Lower lobe of right lung (tissue), 2 donors: Measurements from ENCODE around the gene PET100. TPM values are rescaled to one million over a fixed set of nuclear protein-coding genes. Genes with fewer than 3 reads are reported as not detected.

Experiments
- ATAC-seq, 2 donors: fragments of 200-7000 bp; cut with Tn5 transposase; one replicate each; pipeline ENCODE4 v1.9.1; 2020 to 2022; ENCODE audit warnings: mild to moderate bottlenecking in 2 of 2, moderate library complexity in 2 of 2
- DNase-seq: peaks from one replicate; pipeline ENCODE4 v3.0.0-alpha.2; 2020
- H3K27ac ChIP-seq: fragments of 200-600 bp; one replicate; pipeline ENCODE4 v1.8.0; 2022
- H3K27me3 ChIP-seq: fragments of 200-600 bp; one replicate; pipeline ENCODE4 v1.8.0; 2022; ENCODE audit warnings: low read depth
- H3K36me3 ChIP-seq: fragments of 200-600 bp; one replicate; pipeline ENCODE4 v1.8.0; 2022; ENCODE audit warnings: mild to moderate bottlenecking
- H3K4me1 ChIP-seq: fragments of 200-600 bp; one replicate; pipeline ENCODE4 v1.8.0; 2022
- H3K4me3 ChIP-seq: fragments of 200-600 bp; one replicate; pipeline ENCODE4 v1.8.0; 2022; ENCODE audit warnings: mild to moderate bottlenecking
- H3K9me3 ChIP-seq: fragments of 200-600 bp; one replicate; pipeline ENCODE4 v1.8.0; 2022
- intact Hi-C: fragments of 100-400 bp; cut with DNase I; formaldehyde crosslinking; loops from one replicate; pipeline ENCODE4 v1.11.0; 2022
- total RNA-seq: library from RNA; stranded (reverse); fragmentation: NEBNext Ultra II Directional; extraction: Animal tissue kit (Norgen Biotek cat#: 25700); gene quantifications from one replicate; pipeline ENCODE4 v1.2.1, GENCODE V29; 2021
- TF ChIP-seq, protein P1 (sequence below): fragments of 200-600 bp; IDR thresholded peaks from one replicate; pipeline ENCODE4 v1.8.0; 2022; ENCODE audit warnings: antibody characterized with exemption, mild to moderate bottlenecking
- donor health status: DM: no; HTN: yes; CAD: no; lungs with severe emphysema.

PET100 gene
- total RNA-seq, 1 donor from 2014 or later, result 82.6 TPM

DNA sequence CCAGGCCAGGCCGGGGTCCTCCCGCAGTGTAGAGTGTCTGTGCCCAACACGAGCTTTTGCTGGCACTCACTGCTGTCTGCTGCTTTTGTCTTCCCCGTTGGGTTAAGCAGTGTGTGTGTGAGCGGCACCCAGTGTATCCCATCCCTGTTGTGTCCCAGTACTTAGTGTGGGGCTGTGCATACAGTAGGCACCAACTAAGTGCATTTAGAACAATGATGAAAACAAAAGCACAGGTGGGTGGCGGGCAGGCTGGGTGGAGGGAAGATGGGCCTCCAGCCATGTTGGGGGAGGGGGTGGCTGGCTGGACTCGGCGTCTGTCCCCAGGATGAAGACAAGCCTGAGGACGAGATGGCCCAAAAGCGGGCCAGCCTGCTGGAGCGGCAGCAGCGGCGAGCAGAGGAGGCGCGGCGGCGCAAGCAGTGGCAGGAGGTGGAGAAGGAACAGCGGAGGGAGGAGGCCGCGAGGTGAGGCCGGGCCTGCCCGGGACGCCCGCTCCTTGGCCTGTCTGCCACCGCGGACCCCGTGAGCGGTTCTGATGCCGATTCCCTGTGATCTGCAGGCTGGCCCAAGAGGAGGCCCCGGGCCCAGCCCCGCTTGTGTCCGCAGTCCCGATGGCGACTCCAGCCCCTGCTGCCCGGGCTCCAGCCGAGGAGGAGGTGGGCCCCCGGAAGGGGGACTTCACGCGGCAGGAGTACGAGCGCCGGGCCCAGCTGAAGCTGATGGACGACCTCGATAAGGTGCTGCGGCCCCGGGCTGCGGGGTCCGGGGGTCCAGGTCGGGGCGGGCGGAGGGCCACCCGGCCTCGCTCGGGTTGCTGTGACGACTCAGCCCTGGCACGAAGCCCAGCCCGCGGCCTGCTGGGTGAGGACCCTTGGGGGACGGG, 14.5 kb upstream of the PET100 start:
- Histone ChIP-seq H3K27ac (no peak overlapping the region), H3K4me3 (no peak overlapping the region), H3K4me1 (peaks cover 19% of the 10 kb centered on the region), H3K36me3 (peaks cover 44% of the 10 kb centered on the region), H3K9me3 (no peaks in the 10 kb centered on the region), H3K27me3 (no peaks in the 10 kb centered on the region)
- intact Hi-C loops, result no loop called here
- no peak for ATAC-seq
- no peak for DNase-seq
- TF ChIP-seq, protein P1, sequence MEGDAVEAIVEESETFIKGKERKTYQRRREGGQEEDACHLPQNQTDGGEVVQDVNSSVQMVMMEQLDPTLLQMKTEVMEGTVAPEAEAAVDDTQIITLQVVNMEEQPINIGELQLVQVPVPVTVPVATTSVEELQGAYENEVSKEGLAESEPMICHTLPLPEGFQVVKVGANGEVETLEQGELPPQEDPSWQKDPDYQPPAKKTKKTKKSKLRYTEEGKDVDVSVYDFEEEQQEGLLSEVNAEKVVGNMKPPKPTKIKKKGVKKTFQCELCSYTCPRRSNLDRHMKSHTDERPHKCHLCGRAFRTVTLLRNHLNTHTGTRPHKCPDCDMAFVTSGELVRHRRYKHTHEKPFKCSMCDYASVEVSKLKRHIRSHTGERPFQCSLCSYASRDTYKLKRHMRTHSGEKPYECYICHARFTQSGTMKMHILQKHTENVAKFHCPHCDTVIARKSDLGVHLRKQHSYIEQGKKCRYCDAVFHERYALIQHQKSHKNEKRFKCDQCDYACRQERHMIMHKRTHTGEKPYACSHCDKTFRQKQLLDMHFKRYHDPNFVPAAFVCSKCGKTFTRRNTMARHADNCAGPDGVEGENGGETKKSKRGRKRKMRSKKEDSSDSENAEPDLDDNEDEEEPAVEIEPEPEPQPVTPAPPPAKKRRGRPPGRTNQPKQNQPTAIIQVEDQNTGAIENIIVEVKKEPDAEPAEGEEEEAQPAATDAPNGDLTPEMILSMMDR, result no peak

DNA sequence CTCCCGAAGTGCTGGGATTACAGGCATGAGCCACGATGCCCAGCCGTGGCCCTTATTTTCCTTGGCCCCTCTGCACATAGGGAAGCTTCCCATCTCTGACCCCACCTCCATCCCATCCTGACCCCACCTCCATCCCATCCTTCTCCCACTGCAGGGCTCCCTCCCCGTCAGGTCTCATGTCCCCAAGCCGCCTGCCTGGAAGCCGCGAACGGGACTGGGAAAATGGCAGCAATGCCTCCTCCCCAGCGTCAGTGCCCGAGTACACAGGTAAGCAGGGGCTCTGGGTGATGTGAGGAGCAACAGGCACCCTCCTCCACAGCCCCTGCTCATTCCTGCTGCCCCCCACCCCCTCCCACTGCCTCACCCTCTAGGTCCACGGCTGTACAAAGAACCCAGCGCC, 12.4 kb upstream of the PET100 start:
- no peak overlapping the region for H3K4me3 ChIP-seq
- no peaks in the 10 kb centered on the region for H3K27me3 ChIP-seq
- H3K36me3 ChIP-seq, result peaks cover 50% of the 10 kb centered on the region
- ATAC-seq (no peak), DNase-seq (no peak)
- intact Hi-C loops, result no loop called here
- TF ChIP-seq, protein P1, result no peak
- peak overlapping the region; percentile 85 for H3K27ac ChIP-seq
- H3K4me1 ChIP-seq, result peaks cover 25% of the 10 kb centered on the region
- no peaks in the 10 kb centered on the region for H3K9me3 ChIP-seq

DNA sequence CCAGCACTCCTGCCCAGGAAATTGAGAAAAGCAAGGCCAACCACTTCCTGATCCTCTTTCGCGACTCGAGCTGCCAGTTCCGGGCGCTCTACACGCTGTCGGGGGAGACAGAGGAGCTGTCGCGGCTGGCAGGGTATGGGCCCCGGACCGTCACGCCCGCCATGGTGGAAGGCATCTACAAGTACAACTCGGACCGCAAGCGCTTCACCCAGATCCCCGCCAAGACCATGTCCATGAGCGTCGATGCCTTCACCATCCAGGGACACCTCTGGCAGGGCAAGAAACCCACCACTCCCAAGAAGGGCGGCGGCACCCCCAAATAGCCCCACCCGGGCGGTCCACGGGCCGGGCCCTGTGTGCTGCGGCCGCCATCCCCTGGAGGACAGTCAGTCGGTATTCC, 11.9 kb upstream of the PET100 start:
- no peak for ATAC-seq
- TF ChIP-seq, protein P1, result no peak
- Histone ChIP-seq H3K27me3 (no peaks in the 10 kb centered on the region), H3K9me3 (no peaks in the 10 kb centered on the region), H3K4me1 (peaks cover 25% of the 10 kb centered on the region), H3K27ac (peak overlapping the region; percentile 85), H3K4me3 (no peak overlapping the region), H3K36me3 (peaks cover 55% of the 10 kb centered on the region)
- intact Hi-C loops, result no loop called here
- no peak for DNase-seq

DNA sequence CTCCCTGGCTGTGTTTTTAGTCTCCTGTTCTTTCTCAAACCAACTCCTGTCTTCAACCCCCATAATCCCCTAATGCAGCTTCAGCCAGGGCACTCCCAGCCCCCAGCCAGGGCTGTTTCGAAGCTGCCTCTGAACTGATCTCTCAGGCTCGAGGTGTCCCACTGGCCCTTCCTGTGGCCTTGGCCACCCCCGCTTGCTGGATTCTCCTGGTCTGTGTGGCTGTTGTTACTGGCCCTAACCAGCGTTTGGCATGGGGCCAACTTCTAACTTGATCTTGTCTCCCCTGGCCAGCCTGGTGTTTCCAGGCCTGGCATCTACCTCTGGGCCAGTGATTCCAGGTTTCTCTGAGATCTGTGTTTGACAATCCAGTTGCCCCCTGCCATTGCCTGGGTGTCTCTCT, 11.2 kb upstream of the PET100 start:
- H3K4me1 ChIP-seq, result peaks cover 25% of the 10 kb centered on the region
- H3K4me3 ChIP-seq, result no peak overlapping the region
- intact Hi-C loops, result no loop called here
- no peaks in the 10 kb centered on the region for H3K9me3 ChIP-seq
- TF ChIP-seq, protein P1, result no peak
- ATAC-seq (peak in 1 of 2 donors; percentile 1), DNase-seq (no peak)
- H3K27me3 ChIP-seq, result no peaks in the 10 kb centered on the region
- peaks cover 61% of the 10 kb centered on the region for H3K36me3 ChIP-seq
- H3K27ac ChIP-seq, result peak overlapping the region; percentile 85

DNA sequence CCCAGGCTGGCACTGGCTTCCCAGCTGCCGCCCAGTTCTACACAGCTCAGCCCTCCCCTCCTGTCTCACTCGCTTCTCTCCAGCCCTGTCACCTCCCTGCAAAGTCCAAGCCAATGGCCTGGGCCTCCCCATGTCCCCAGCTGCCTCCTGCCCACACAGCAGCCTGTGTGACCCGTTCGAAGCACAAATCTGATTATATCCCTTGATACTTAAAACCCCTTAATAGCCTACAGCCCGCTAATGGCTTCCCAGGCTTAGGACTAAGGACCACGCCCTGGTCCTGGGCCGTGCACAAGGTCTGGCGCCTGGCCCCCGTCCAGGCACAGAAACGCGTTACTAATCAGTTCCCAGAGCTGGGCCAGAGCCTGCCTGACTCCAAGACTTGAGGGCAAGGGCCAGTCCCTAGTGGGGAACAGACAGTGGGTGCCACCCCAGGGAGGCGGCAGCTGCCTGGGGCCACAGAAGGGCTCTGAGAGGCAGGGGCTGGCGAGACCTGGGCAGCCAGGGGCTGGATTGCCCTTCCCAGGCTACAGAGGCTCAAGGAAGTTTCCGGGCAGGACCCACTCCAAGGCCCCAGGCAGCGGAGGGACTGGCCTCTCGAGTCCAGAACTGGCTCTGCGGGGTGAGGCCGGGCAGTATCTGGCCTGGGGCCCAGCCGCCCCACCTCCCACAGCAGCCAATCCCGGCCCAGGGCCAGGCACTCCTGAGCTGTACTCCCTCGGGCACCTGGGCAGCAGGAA, 10.7 kb upstream of the PET100 start:
- peaks cover 25% of the 10 kb centered on the region for H3K4me1 ChIP-seq
- peak overlapping the region; percentile 85 for H3K27ac ChIP-seq
- intact Hi-C loops, result no loop called here
- DNase-seq (peak; percentile 93), ATAC-seq (peak; percentile 93 to 94)
- H3K27me3 ChIP-seq, result no peaks in the 10 kb centered on the region
- H3K4me3 ChIP-seq, result no peak overlapping the region
- TF ChIP-seq, protein P1, result no peak
- H3K9me3 ChIP-seq, result no peaks in the 10 kb centered on the region
- peaks cover 67% of the 10 kb centered on the region for H3K36me3 ChIP-seq
